DND-41 (cell line): ENCODE data around the gene ULBP2.
"Not testable (repeated sequence)": the region's sequence is repeated elsewhere in the genome, so short reads cannot be mapped to it uniquely, and the experiment has no call there.

Experiments used
- ATAC-seq: fragments of 200-7000 bp; cut with Tn5 transposase; 3 replicates; pipeline ENCODE4 v1.9.1; 2021; ENCODE audit warnings: low read depth; ENCODE audit not compliant: insufficient read depth
- DNase-seq: peaks from one replicate; pipeline ENCODE4 v3.0.0-alpha.2; 2020
- H2AFZ ChIP-seq: 2 replicates; pipeline ENCODE4 v1.6.0; 2012; ENCODE audit warnings: low read depth, low read length
- H3K27ac ChIP-seq: 2 replicates; pipeline ENCODE4 v1.5.1; 2012; ENCODE audit warnings: low read length, inconsistent platforms
- H3K27me3 ChIP-seq: fragments of 200-600 bp; sonication (generic); 2 replicates; pipeline ENCODE4 v1.6.0; 2012; ENCODE audit warnings: low read length, mild to moderate bottlenecking, inconsistent platforms; ENCODE audit not compliant: insufficient read depth, poor library complexity
- H3K36me3 ChIP-seq: 2 replicates; pipeline ENCODE4 v1.5.1; 2012; ENCODE audit warnings: low read length, inconsistent platforms; ENCODE audit not compliant: insufficient read depth
- H3K4me1 ChIP-seq: 2 replicates; pipeline ENCODE4 v1.5.1; 2012; ENCODE audit warnings: mild to moderate bottlenecking, low read length; ENCODE audit not compliant: insufficient read depth
- H3K4me2 ChIP-seq: 2 replicates; pipeline ENCODE4 v1.6.0; 2012; ENCODE audit warnings: mild to moderate bottlenecking, moderate library complexity, low read length, inconsistent platforms; ENCODE audit not compliant: insufficient read depth
- H3K4me3 ChIP-seq, 2 experiments: fragments of 200-600 bp in 1 of 2; shearing (Covaris generic) in 1 of 2; 2 replicates each; pipeline ENCODE4 v1.5.1; 2012 to 2016; ENCODE audit warnings: inconsistent platforms in 2 of 2, low read length in 2 of 2, mild to moderate bottlenecking in 2 of 2, low read depth in 1 of 2, moderate library complexity in 1 of 2
- H3K79me2 ChIP-seq: 2 replicates; pipeline ENCODE4 v1.6.0; 2012; ENCODE audit warnings: low read length, inconsistent platforms; ENCODE audit not compliant: insufficient read depth
- H3K9ac ChIP-seq: 2 replicates; pipeline ENCODE4 v1.6.0; 2012; ENCODE audit warnings: low read depth, mild to moderate bottlenecking, inconsistent platforms, low read length, moderate library complexity
- H3K9me3 ChIP-seq: 2 replicates; pipeline ENCODE4 v1.5.1; 2012; ENCODE audit warnings: low read length, moderate library complexity, mild to moderate bottlenecking, inconsistent platforms; ENCODE audit not compliant: insufficient read depth, severe bottlenecking
- H4K20me1 ChIP-seq: 2 replicates; pipeline ENCODE4 v1.6.0; 2012; ENCODE audit warnings: low read length; ENCODE audit not compliant: insufficient read depth
- CTCF ChIP-seq: IDR thresholded peaks from 2 replicates; pipeline ENCODE4 v1.5.1; 2012; ENCODE audit warnings: borderline replicate concordance, low read length, moderate library complexity, mild to moderate bottlenecking; ENCODE audit not compliant: poor library complexity, severe bottlenecking; ENCODE audit errors: extremely low read depth
- EZH2 ChIP-seq: IDR thresholded peaks from 3 replicates; pipeline ENCODE4 v1.6.1; 2012; ENCODE audit warnings: borderline replicate concordance, low read depth, mild to moderate bottlenecking, moderate library complexity, low read length, inconsistent platforms; ENCODE audit not compliant: severe bottlenecking

Gene ULBP2

DNA sequence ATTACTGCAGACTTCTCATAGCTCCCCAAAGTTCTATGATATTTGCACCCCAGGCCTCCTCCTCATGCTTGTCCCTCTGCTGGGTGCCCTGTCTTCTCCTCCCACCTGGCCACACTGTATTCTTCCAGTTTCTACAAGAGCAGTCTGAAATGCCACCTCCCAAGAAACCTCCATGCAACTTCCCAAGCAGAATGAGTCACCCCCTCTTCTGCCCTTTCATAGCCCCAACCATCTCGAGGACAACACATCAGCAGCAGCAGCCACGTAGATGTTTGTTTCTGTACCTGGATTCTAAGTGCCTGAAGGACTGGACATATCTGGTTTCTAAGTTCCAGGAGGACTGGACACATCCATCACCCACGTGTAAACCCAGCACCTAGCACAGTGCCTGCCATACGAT, 6.6 kb upstream of the ULBP2 start:
- H3K27me3 ChIP-seq: peaks cover 51% of the 10 kb centered on the region

DNA sequence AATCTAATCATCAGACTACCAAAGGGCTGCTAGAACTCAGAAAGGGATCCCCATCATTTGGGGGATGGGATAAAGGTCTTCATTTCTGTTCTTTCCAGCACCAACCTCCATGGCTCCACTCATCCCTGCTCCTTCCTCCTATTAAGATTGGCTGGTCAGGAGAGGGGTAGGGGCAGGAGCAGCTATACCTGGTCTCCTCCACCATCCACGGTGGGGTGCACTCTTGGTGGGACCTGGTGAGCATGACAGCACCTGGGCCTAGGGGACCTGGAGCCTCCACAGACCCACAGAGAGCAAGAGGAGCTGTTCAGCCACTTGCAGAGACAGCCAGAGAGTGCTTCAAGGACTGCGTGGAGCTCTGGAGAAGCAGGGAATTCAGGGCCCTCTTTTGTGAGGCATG, 6.1 kb upstream of the ULBP2 start:
- no peak for ATAC-seq
- no peak overlapping the region for H2AFZ ChIP-seq
- H3K36me3 ChIP-seq: no peaks in the 10 kb centered on the region
- H3K4me2 ChIP-seq: no peak overlapping the region
- 0 out of 2 replicates have a peak, but pooled peaks cover 2% of the 10 kb centered on the region for H4K20me1 ChIP-seq
- H3K9ac ChIP-seq: no peak overlapping the region
- no peaks in the 10 kb centered on the region for H3K9me3 ChIP-seq
- H3K27ac ChIP-seq: no peak overlapping the region
- H3K79me2 ChIP-seq: no peaks in the 10 kb centered on the region
- H3K4me3 ChIP-seq: no peak overlapping the region
- no peaks in the 10 kb centered on the region for H3K4me1 ChIP-seq
- H3K27me3 ChIP-seq: peaks cover 52% of the 10 kb centered on the region
- no peak for DNase-seq
- no peak for TF ChIP-seq EZH2
- no peak for TF ChIP-seq CTCF

More for the DNA sequence above, 6.6 kb upstream of the ULBP2 start:
- no peak overlapping the region for H3K9ac ChIP-seq
- no peak overlapping the region for H3K27ac ChIP-seq
- H2AFZ ChIP-seq: no peak overlapping the region
- no peak overlapping the region for H3K4me3 ChIP-seq
- no peaks in the 10 kb centered on the region for H3K36me3 ChIP-seq
- TF ChIP-seq EZH2 (no peak), CTCF (no peak)
- H4K20me1 ChIP-seq: no peaks in the 10 kb centered on the region
- no peaks in the 10 kb centered on the region for H3K79me2 ChIP-seq
- no peak for DNase-seq
- no peak overlapping the region for H3K4me2 ChIP-seq
- H3K4me1 ChIP-seq: no peaks in the 10 kb centered on the region
- ATAC-seq: no peak
- no peaks in the 10 kb centered on the region for H3K9me3 ChIP-seq

GRCh38 chr6:149936743-149937142, 5.1 kb upstream of the ULBP2 start:
- Histone ChIP-seq H2AFZ (no peak overlapping the region), H3K79me2 (no peaks in the 10 kb centered on the region), H3K9me3 (no peaks in the 10 kb centered on the region), H3K27ac (no peak overlapping the region), H3K4me3 (no peak overlapping the region), H4K20me1 (0 out of 2 replicates have a peak, but pooled peaks cover 3% of the 10 kb centered on the region), H3K4me1 (peaks cover 7% of the 10 kb centered on the region; the same call in 1 of the 2 replicates), H3K4me2 (no peak overlapping the region), H3K9ac (no peak overlapping the region), H3K36me3 (no peaks in the 10 kb centered on the region), H3K27me3 (peaks cover 43% of the 10 kb centered on the region)
- ATAC-seq: no peak
- no peak for DNase-seq
- no peak for TF ChIP-seq EZH2
- no peak for TF ChIP-seq CTCF

DNA sequence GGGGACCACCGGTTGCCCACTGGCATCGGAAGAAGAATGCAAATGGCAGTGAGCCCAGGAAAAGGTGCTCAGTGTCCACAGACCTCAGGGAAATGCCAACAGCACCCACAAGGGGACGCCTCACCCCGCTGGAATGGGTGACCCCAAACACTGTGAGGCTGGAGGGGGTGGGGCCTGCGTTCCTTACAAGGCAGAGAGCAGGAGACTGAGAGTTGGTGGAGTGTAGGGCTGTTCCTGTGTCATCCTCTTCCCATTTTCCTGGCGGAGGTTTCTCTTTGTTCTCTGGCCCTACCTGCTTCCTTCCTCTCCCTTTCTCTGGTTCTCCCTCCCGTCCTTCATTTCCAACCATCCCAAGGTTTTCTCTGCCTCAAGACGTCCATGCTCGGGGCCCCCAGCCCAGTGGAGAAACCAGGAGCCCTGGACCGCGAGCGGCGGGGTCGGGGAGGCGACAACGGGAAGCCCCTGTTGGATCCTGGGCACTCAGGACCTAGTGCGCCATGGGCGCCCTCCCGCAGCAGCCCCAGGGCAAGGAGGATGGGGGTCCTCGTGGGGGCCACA, 3.7 kb upstream of the ULBP2 start:
- not testable (repeated sequence) for H4K20me1 ChIP-seq, H3K4me3 ChIP-seq, H2AFZ ChIP-seq

More for the DNA sequence above, 3.7 kb upstream of the ULBP2 start:
- ATAC-seq, H3K79me2 ChIP-seq, H3K4me2 ChIP-seq, H3K36me3 ChIP-seq, DNase-seq, H3K9me3 ChIP-seq, H3K27ac ChIP-seq, H3K9ac ChIP-seq: not testable (repeated sequence)
- peaks cover 43% of the 10 kb centered on the region for H3K27me3 ChIP-seq
- peaks cover 12% of the 10 kb centered on the region for H3K4me1 ChIP-seq
